Mesenchymal stem cell (in vitro differentiated cells and primary cell): ENCODE results near the gene ZNF341.

ENCODE experiments used
- DNase-seq: peaks from one replicate; pipeline ENCODE4 v3.0.0-alpha.2; 2013
- H2AFZ ChIP-seq: one replicate; pipeline ENCODE4 v1.6.1; 2013; ENCODE audit warnings: low read depth, mild to moderate bottlenecking, control low read depth, inconsistent platforms, low read length, moderate library complexity
- H2AK5ac ChIP-seq: 2 replicates; pipeline ENCODE4 v1.6.1; 2013; ENCODE audit warnings: low read length, moderate library complexity, mild to moderate bottlenecking, inconsistent platforms; ENCODE audit not compliant: severe bottlenecking
- H2BK120ac ChIP-seq: one replicate; pipeline ENCODE4 v1.6.1; 2013; ENCODE audit warnings: low read depth, mild to moderate bottlenecking, inconsistent platforms, low read length, moderate library complexity
- H2BK12ac ChIP-seq, 2 experiments: one replicate each; pipeline ENCODE4 v1.6.1; 2013; ENCODE audit warnings: inconsistent platforms in 2 of 2, low read length in 2 of 2, mild to moderate bottlenecking in 2 of 2, moderate library complexity in 2 of 2, control low read depth in 1 of 2
- H2BK15ac ChIP-seq: one replicate; pipeline ENCODE4 v1.6.1; 2013; ENCODE audit warnings: mild to moderate bottlenecking, low read depth, inconsistent platforms; ENCODE audit not compliant: poor library complexity, severe bottlenecking
- H2BK5ac ChIP-seq: 2 replicates; pipeline ENCODE4 v1.6.1; 2013; ENCODE audit warnings: low read depth, mild to moderate bottlenecking, low read length, control low read depth, inconsistent platforms; ENCODE audit not compliant: poor library complexity, severe bottlenecking
- H3K14ac ChIP-seq, 2 experiments: one replicate each; pipeline ENCODE4 v1.6.1; 2013; ENCODE audit warnings: inconsistent platforms in 2 of 2, low read length in 2 of 2, control low read depth in 1 of 2, mild to moderate bottlenecking in 1 of 2, moderate library complexity in 1 of 2
- H3K18ac ChIP-seq, 2 experiments: one replicate each; pipeline ENCODE4 v1.6.1; 2013; ENCODE audit warnings: inconsistent platforms in 2 of 2, low read length in 2 of 2, control low read depth in 1 of 2, low read depth in 1 of 2, mild to moderate bottlenecking in 1 of 2
- H3K23ac ChIP-seq, 2 experiments: one replicate each; pipeline ENCODE4 v1.6.1; 2013; ENCODE audit warnings: inconsistent platforms in 2 of 2, low read length in 2 of 2, mild to moderate bottlenecking in 2 of 2, moderate library complexity in 2 of 2, control low read depth in 1 of 2
- H3K27ac ChIP-seq: 2 replicates; pipeline ENCODE4 v1.5.1; 2013; ENCODE audit warnings: mild to moderate bottlenecking, moderate library complexity, low read length, control low read depth, inconsistent platforms; ENCODE audit not compliant: poor library complexity, severe bottlenecking
- H3K27me3 ChIP-seq, 2 experiments: 2 replicates each; pipeline versions ENCODE4 v1.6.1 to v1.7.0; 2013; ENCODE audit warnings: low read length in 2 of 2, mild to moderate bottlenecking in 2 of 2, moderate library complexity in 2 of 2, control low read depth in 1 of 2, inconsistent platforms in 1 of 2; ENCODE audit not compliant: control insufficient read depth in 1 of 2, insufficient read depth in 1 of 2
- H3K36me3 ChIP-seq, 2 experiments: 2 replicates each; pipeline versions ENCODE4 v1.6.1 to v1.7.0; 2013; ENCODE audit warnings: low read length in 2 of 2, control low read depth in 1 of 2, inconsistent platforms in 1 of 2, low read depth in 1 of 2, mild to moderate bottlenecking in 1 of 2; ENCODE audit not compliant: insufficient read depth in 2 of 2, control insufficient read depth in 1 of 2
- H3K4ac ChIP-seq, 2 experiments: one replicate each; pipeline ENCODE4 v1.6.1; 2013; ENCODE audit warnings: inconsistent platforms in 2 of 2, low read length in 2 of 2, mild to moderate bottlenecking in 2 of 2, moderate library complexity in 2 of 2, control low read depth in 1 of 2, low read depth in 1 of 2
- H3K4me1 ChIP-seq: 2 replicates; pipeline ENCODE4 v1.6.1; 2013; ENCODE audit warnings: low read depth, low read length, control low read depth; ENCODE audit not compliant: control insufficient read depth, insufficient read depth
- H3K4me2 ChIP-seq: 2 replicates; pipeline ENCODE4 v1.6.1; 2013; ENCODE audit warnings: low read length, mild to moderate bottlenecking, inconsistent platforms; ENCODE audit not compliant: poor library complexity, severe bottlenecking
- H3K4me3 ChIP-seq, 2 experiments: 2 replicates each; pipeline versions ENCODE4 v1.5.1 to v1.7.0; 2013; ENCODE audit warnings: low read length in 2 of 2, mild to moderate bottlenecking in 2 of 2, control low read depth in 1 of 2, low read depth in 1 of 2; ENCODE audit not compliant: insufficient read depth in 1 of 2
- H3K79me1 ChIP-seq: replicated peaks from 2 replicates; pipeline ENCODE4 v1.6.1; 2013; ENCODE audit warnings: mild to moderate bottlenecking, control low read depth, low read length, inconsistent platforms; ENCODE audit not compliant: poor library complexity, severe bottlenecking
- H3K9ac ChIP-seq: 2 replicates; pipeline ENCODE4 v1.7.0; 2013; ENCODE audit warnings: mild to moderate bottlenecking, low read length, moderate library complexity
- H3K9me3 ChIP-seq: 2 replicates; pipeline ENCODE4 v1.7.0; 2013; ENCODE audit warnings: mild to moderate bottlenecking, low read length; ENCODE audit not compliant: control insufficient read depth
- H4K8ac ChIP-seq: one replicate; pipeline ENCODE4 v1.6.1; 2013; ENCODE audit warnings: inconsistent platforms, mild to moderate bottlenecking, low read length, moderate library complexity
- H4K91ac ChIP-seq: one replicate; pipeline ENCODE4 v1.6.1; 2013; ENCODE audit warnings: mild to moderate bottlenecking, low read length, inconsistent platforms
- WGBS: methylation state at CpG from one replicate; pipeline ENCODE4 v1.1.7; 2013; ENCODE audit warnings: mixed read lengths; 5-methylcytosine and 5-hydroxymethylcytosine counted together

ZNF341 gene

DNA sequence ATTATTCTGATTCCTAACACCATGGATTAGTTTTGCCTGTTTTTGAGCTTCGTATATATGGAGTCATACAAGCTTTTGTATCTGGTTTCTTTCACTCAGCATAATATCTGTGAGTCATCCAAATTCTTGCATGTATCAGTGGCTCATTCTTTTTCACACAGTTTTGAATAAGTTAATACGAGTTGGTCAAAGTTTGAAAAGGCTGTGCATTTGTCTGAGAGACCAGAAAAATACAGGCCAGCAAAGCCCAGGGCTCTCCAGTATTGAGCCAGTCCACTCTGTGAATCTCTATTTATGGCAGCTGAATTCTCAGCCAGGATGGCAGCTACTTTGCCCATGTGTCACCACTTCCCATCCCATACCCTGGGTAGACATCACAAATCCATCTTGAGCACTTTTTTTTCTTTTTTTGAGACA, 72.1 kb downstream of the ZNF341 start:
- no peaks in the 10 kb centered on the region for H3K27me3 ChIP-seq
- no peak overlapping the region for H2BK12ac ChIP-seq
- H3K4ac ChIP-seq = peak overlapping the region in 1 of 2 experiments; percentile 16
- H2BK15ac ChIP-seq = no peak overlapping the region
- no peak overlapping the region for H2AFZ ChIP-seq
- WGBS = 25% methylated on average over 1 of the region's 2 CpGs
- H3K27ac ChIP-seq = peak overlapping the region; percentile 84
- H3K79me1 ChIP-seq = no peaks in the 10 kb centered on the region
- peak overlapping the region; percentile 73 for H3K9ac ChIP-seq
- H2BK5ac ChIP-seq = no peak overlapping the region
- H3K4me3 ChIP-seq = no peak overlapping the region
- H2BK120ac ChIP-seq = no peak overlapping the region
- no peaks in the 10 kb centered on the region for H3K36me3 ChIP-seq
- no peak overlapping the region for H2AK5ac ChIP-seq
- H3K4me1 ChIP-seq = peaks cover 3% of the 10 kb centered on the region
- DNase-seq = peak; percentile 86
- H3K4me2 ChIP-seq = peak overlapping the region; percentile 49
- H3K9me3 ChIP-seq = no peaks in the 10 kb centered on the region
- H4K91ac ChIP-seq = no peak overlapping the region
- peak overlapping the region; percentile 41 for H4K8ac ChIP-seq
- peak overlapping the region in 1 of 2 experiments; percentile 70 for H3K18ac ChIP-seq
- no peak overlapping the region for H3K23ac ChIP-seq
- no peak overlapping the region for H3K14ac ChIP-seq

GRCh38 chr20:33808388-33808787, 76.6 kb downstream of the ZNF341 start:
- H3K4me1 ChIP-seq = peaks cover 5% of the 10 kb centered on the region
- no peaks in the 10 kb centered on the region for H3K79me1 ChIP-seq
- no peak overlapping the region for H2BK120ac ChIP-seq
- H3K36me3 ChIP-seq = no peaks in the 10 kb centered on the region
- H3K23ac ChIP-seq = no peak overlapping the region
- no peak overlapping the region for H3K14ac ChIP-seq
- H3K4me3 ChIP-seq = no peak overlapping the region
- H3K9ac ChIP-seq = no peak overlapping the region
- no peak overlapping the region for H3K4ac ChIP-seq
- H2BK5ac ChIP-seq = no peak overlapping the region
- no peak overlapping the region for H2BK15ac ChIP-seq
- H4K8ac ChIP-seq = no peak overlapping the region
- no peak overlapping the region for H2AFZ ChIP-seq
- no peak for DNase-seq
- no peak overlapping the region for H3K27ac ChIP-seq
- no peak overlapping the region for H2AK5ac ChIP-seq
- H3K27me3 ChIP-seq = no peaks in the 10 kb centered on the region
- H4K91ac ChIP-seq = no peak overlapping the region
- H3K18ac ChIP-seq = no peak overlapping the region
- no peak overlapping the region for H2BK12ac ChIP-seq
- WGBS = 96% methylated on average over 3 of the region's 3 CpGs
- H3K4me2 ChIP-seq = no peak overlapping the region
- no peaks in the 10 kb centered on the region for H3K9me3 ChIP-seq

DNA sequence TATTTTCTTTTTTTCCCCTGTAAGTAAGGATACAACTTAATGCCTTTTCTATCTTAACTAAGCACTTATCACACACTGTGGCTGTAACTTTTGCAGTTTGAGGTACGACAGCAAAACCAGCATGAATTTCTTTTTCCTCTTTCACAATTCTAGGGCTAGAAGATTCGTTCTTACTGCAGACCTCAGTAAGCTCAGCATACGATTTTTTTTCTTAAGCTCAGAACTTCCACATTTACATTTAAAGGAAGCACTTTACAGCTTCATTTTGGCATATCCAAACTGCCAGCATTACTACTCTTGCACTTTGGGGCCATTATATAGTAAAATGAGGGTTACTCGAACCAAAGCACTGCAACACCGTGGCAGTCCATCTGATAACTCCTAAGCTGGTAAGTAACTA, 78.5 kb downstream of the ZNF341 start:
- H3K9me3 ChIP-seq = no peaks in the 10 kb centered on the region
- no peak overlapping the region for H2BK5ac ChIP-seq
- no peak overlapping the region for H3K4me2 ChIP-seq
- H3K18ac ChIP-seq = no peak overlapping the region
- 62% methylated on average over 5 of the region's 5 CpGs for WGBS
- H4K8ac ChIP-seq = no peak overlapping the region
- H3K4me3 ChIP-seq = no peak overlapping the region
- no peak overlapping the region for H4K91ac ChIP-seq
- DNase-seq = no peak
- no peak overlapping the region for H3K4ac ChIP-seq
- H3K14ac ChIP-seq = no peak overlapping the region
- no peak overlapping the region for H2BK15ac ChIP-seq
- H2BK12ac ChIP-seq = no peak overlapping the region
- no peak overlapping the region for H2AFZ ChIP-seq
- no peak overlapping the region for H2BK120ac ChIP-seq
- H3K36me3 ChIP-seq = peaks cover 0 to 3% of the 10 kb centered on the region in 2 experiments
- H3K9ac ChIP-seq = no peak overlapping the region
- no peak overlapping the region for H2AK5ac ChIP-seq
- no peak overlapping the region for H3K23ac ChIP-seq
- H3K4me1 ChIP-seq = peaks cover 9% of the 10 kb centered on the region
- no peaks in the 10 kb centered on the region for H3K79me1 ChIP-seq
- H3K27me3 ChIP-seq = no peaks in the 10 kb centered on the region
- H3K27ac ChIP-seq = no peak overlapping the region

GRCh38 chr20:33810885-33811775, 79.3 kb downstream of the ZNF341 start, which contains the start of gene CHMP4B:
TSS of gene CHMP4B (plus strand) at chr20:33811348. CDS start at chr20:33811469, 121 bp downstream.
- Histone ChIP-seq H2BK5ac (peak within 1 kb of the TSS; percentile 74), H3K18ac (peak within 1 kb of the TSS; percentile 69 to 72), H4K91ac (peak within 1 kb of the TSS; percentile 79), H3K14ac (peak within 1 kb of the TSS; percentile 12 to 62), H2AK5ac (peak within 1 kb of the TSS; percentile 15), H3K79me1 (no peaks in the 10 kb centered on the region), H3K9ac (peak within 1 kb of the TSS; percentile 100), H2BK120ac (peak within 1 kb of the TSS; percentile 90), H2BK15ac (no peak within 1 kb of the TSS), H2AFZ (no peak within 1 kb of the TSS), H3K27me3 (no peaks in the 10 kb centered on the region), H3K23ac (peak within 1 kb of the TSS in 1 of 2 experiments; percentile 94), H4K8ac (peak within 1 kb of the TSS; percentile 83), H3K4me1 (peaks cover 9% of the 10 kb centered on the region), H3K4me3 (peak within 1 kb of the TSS; percentile 68 to 98), H3K9me3 (no peaks in the 10 kb centered on the region), H3K4me2 (peak within 1 kb of the TSS; percentile 65), H3K36me3 (peaks cover 4 to 9% of the 10 kb centered on the region in 2 experiments), H3K27ac (peak within 1 kb of the TSS; percentile 87), H2BK12ac (peak within 1 kb of the TSS; percentile 12 to 54), H3K4ac (peak within 1 kb of the TSS; percentile 49 to 71)
- DNase-seq = peak; percentile 99
- under 1% methylated on average over 52 of the region's 71 CpGs for WGBS
